Measurements from ENCODE around the gene SLC30A2. TPM values are rescaled to one million over a fixed set of nuclear protein-coding genes. Genes with fewer than 3 reads are reported as not detected.

Gene SLC30A2
- total and polyA plus RNA-seq, 2 of the 13 experiments (the other 11 are each of a cell fraction or from before 2014, with no cell fraction given) = not detected

- TF ChIP-seq BCLAF1 (IDR thresholded peaks at IDR 0.05) (no peak), RFXANK (CRISPR knock-in tag; IDR thresholded peaks at IDR 0.05) (peak; percentile 84; the same call in 1 of the 2 replicates), ETV5 (CRISPR knock-in tag; IDR thresholded peaks at IDR 0.05; ENCODE audit: borderline replicate concordance) (no peak), ZNF30 (CRISPR knock-in tag; IDR thresholded peaks at IDR 0.05) (peak; percentile 34), ZNF788 (CRISPR knock-in tag; IDR thresholded peaks at IDR 0.05; ENCODE audit: borderline replicate concordance) (no peak), NCOR1 (IDR thresholded peaks at IDR 0.05; ENCODE audit: borderline replicate concordance, low read length) (no peak), CHD2 (IDR thresholded peaks at IDR 0.05; ENCODE audit: low read depth, low read length) (no peak), SRSF1 (optimal IDR thresholded peaks at IDR 0.05; ENCODE audit: low read depth, low read length) (peak; percentile 12), GATAD2A (CRISPR knock-in tag; IDR thresholded peaks at IDR 0.05) (no peak; the same call in 1 of the 2 replicates), ZNF674 (CRISPR knock-in tag; IDR thresholded peaks at IDR 0.05; ENCODE audit: low read depth) (no peak), NFIC (IDR thresholded peaks at IDR 0.05; ENCODE audit: low read length) (no peak), ZNF644 (CRISPR knock-in tag; IDR thresholded peaks at IDR 0.05; ENCODE audit: low read depth) (no peak), CREBL2 (CRISPR knock-in tag; IDR thresholded peaks at IDR 0.05; ENCODE audit: borderline replicate concordance) (no peak), PHB2 (IDR thresholded peaks at IDR 0.05; ENCODE audit: partially characterized antibody) (no peak), ZNF460 (CRISPR knock-in tag; IDR thresholded peaks at IDR 0.05; ENCODE audit: borderline replicate concordance) (no peak), ZNF354B (CRISPR knock-in tag; IDR thresholded peaks at IDR 0.05) (no peak), DR1 (CRISPR knock-in tag; IDR thresholded peaks at IDR 0.05) (no peak), HDAC6 (IDR thresholded peaks at IDR 0.05; ENCODE audit: low read depth, low read length) (no peak), TGIF2 (CRISPR knock-in tag; IDR thresholded peaks at IDR 0.05) (no peak), MATR3 (CRISPR knock-in tag; IDR thresholded peaks at IDR 0.05) (no peak), HDAC2 (CRISPR knock-in tag; IDR thresholded peaks at IDR 0.05) (no peak; the same call in 1 of the 2 replicates), STAT5B (CRISPR knock-in tag; IDR thresholded peaks at IDR 0.05) (no peak), AGO2 (optimal IDR thresholded peaks at IDR 0.05; ENCODE audit: low read depth, low read length) (peak; percentile 72), SSRP1 (CRISPR knock-in tag; IDR thresholded peaks at IDR 0.05) (no peak), ZNF569 (CRISPR knock-in tag; IDR thresholded peaks at IDR 0.05; ENCODE audit: borderline replicate concordance) (no peak), ZNF275 (CRISPR knock-in tag; IDR thresholded peaks at IDR 0.05; ENCODE audit: borderline replicate concordance) (no peak), ZNF652 (CRISPR knock-in tag; IDR thresholded peaks at IDR 0.05; ENCODE audit: borderline replicate concordance, low read depth) (no peak)
Observed at GRCh38 chr1:26035203-26035958, 10.5 kb downstream of the SLC30A2 start (continued).
